Mesothelial cell of epicardium (in vitro differentiated cells): ENCODE data around the gene IRF9. TPM values are rescaled to one million over a fixed set of nuclear protein-coding genes. Genes with fewer than 3 reads are reported as not detected.
A peak's percentile ranks its signal among the peaks of the same experiment; 100 is the strongest.

Experiments used
- DNase-seq, 2 experiments: peaks; one replicate each; pipeline ENCODE4 v3.0.0; 2021; ENCODE audit warnings: low spot score in 2 of 2; ENCODE audit not compliant: unreplicated experiment in 2 of 2
- H3K27ac Mint-ChIP-seq: 2 replicates; pipeline ENCODE4 v1.8.0; 2021; ENCODE audit warnings: mixed read lengths
- H3K27me3 Mint-ChIP-seq: 2 replicates; pipeline ENCODE4 v1.8.0; 2021; ENCODE audit warnings: low read depth, mixed read lengths
- H3K36me3 Mint-ChIP-seq: 2 replicates; pipeline ENCODE4 v1.8.0; 2021; ENCODE audit warnings: mixed read lengths
- H3K4me1 Mint-ChIP-seq: 2 replicates; pipeline ENCODE4 v1.8.0; 2021; ENCODE audit warnings: mixed read lengths
- H3K4me3 Mint-ChIP-seq: 2 replicates; pipeline ENCODE4 v1.8.0; 2021; ENCODE audit warnings: mild to moderate bottlenecking, moderate library complexity, mixed read lengths
- H3K9me3 Mint-ChIP-seq: 2 replicates; pipeline ENCODE4 v1.8.0; 2021; ENCODE audit warnings: mixed read lengths
- total RNA-seq: library from RNA; stranded (reverse); gene quantifications from 3 replicates; pipeline ENCODE4 v1.2.1, GENCODE V29; 2021
- TF ChIP-seq, protein P1 (sequence below): fragments of 200-600 bp; sonication (generic); IDR thresholded peaks from one replicate; pipeline ENCODE4 v1.5.0; 2021; ENCODE audit warnings: antibody characterized with exemption; ENCODE audit not compliant: unreplicated experiment

Gene IRF9
- total RNA-seq, 1 donor from 2014 or later: 274 TPM

DNA sequence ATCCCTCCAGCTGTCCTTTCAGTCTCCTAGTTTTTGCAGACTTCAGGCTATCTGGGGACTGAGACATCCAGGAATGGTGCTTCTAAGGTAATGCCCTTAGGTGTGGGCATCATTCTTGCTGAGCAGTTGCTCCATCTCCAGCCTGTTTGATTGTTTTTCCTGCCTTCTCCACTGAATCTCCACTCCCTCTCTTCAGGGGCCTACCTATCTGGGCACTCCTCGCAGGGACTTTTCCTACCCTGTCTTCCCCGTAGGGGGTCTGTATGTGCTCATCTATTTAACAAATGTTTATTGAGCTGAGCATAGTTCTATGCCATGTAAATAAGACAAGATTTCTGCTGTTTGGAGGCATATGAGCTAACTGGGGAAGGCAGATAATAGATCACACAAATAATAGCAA, 28.1 kb upstream of the IRF9 start:
- H3K27me3 Mint-ChIP-seq: no peaks in the 10 kb centered on the region
- DNase-seq: no peak
- peaks cover 18% of the 10 kb centered on the region for H3K4me1 Mint-ChIP-seq
- H3K27ac Mint-ChIP-seq: no peak overlapping the region
- H3K9me3 Mint-ChIP-seq: no peaks in the 10 kb centered on the region
- TF ChIP-seq, protein P1, sequence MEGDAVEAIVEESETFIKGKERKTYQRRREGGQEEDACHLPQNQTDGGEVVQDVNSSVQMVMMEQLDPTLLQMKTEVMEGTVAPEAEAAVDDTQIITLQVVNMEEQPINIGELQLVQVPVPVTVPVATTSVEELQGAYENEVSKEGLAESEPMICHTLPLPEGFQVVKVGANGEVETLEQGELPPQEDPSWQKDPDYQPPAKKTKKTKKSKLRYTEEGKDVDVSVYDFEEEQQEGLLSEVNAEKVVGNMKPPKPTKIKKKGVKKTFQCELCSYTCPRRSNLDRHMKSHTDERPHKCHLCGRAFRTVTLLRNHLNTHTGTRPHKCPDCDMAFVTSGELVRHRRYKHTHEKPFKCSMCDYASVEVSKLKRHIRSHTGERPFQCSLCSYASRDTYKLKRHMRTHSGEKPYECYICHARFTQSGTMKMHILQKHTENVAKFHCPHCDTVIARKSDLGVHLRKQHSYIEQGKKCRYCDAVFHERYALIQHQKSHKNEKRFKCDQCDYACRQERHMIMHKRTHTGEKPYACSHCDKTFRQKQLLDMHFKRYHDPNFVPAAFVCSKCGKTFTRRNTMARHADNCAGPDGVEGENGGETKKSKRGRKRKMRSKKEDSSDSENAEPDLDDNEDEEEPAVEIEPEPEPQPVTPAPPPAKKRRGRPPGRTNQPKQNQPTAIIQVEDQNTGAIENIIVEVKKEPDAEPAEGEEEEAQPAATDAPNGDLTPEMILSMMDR: no peak
- H3K4me3 Mint-ChIP-seq: no peak overlapping the region
- H3K36me3 Mint-ChIP-seq: peaks cover 2% of the 10 kb centered on the region

- Mint-ChIP-seq H3K36me3 (peaks cover 5% of the 10 kb centered on the region), H3K9me3 (no peaks in the 10 kb centered on the region)
- TF ChIP-seq, protein P1: no peak
Observed at GRCh38 chr14:24133735-24134134, 27.3 kb upstream of the IRF9 start.

GRCh38 chr14:24135584-24135833, 25.6 kb upstream of the IRF9 start:
- Mint-ChIP-seq H3K27me3 (no peaks in the 10 kb centered on the region), H3K27ac (peak overlapping the region; percentile 92), H3K4me1 (peaks cover 32% of the 10 kb centered on the region), H3K4me3 (peak overlapping the region; percentile 83), H3K36me3 (peaks cover 7% of the 10 kb centered on the region), H3K9me3 (no peaks in the 10 kb centered on the region)
- TF ChIP-seq, protein P1: no peak
- DNase-seq: no peak

More at GRCh38 chr14:24133735-24134134, 27.3 kb upstream of the IRF9 start:
- Mint-ChIP-seq H3K4me3 (no peak overlapping the region), H3K27me3 (no peaks in the 10 kb centered on the region), H3K4me1 (peaks cover 21% of the 10 kb centered on the region), H3K27ac (no peak overlapping the region)
- no peak for DNase-seq

- Mint-ChIP-seq H3K36me3 (peaks cover 7% of the 10 kb centered on the region), H3K9me3 (no peaks in the 10 kb centered on the region), H3K27me3 (no peaks in the 10 kb centered on the region), H3K4me3 (peak within 1 kb of the TSS; percentile 83), H3K27ac (peak within 1 kb of the TSS; percentile 92), H3K4me1 (peaks cover 32% of the 10 kb centered on the region)
- peak; percentile 88 to 96 for DNase-seq
- TF ChIP-seq, protein P1: no peak
Observed at GRCh38 chr14:24135834-24136683, 25.0 kb upstream of the IRF9 start, which contains the start of gene PSME1. Gene PSME1, plus strand, starts transcription at chr14:24136194. Its CDS starts 69 bp downstream, at chr14:24136263.

DNA sequence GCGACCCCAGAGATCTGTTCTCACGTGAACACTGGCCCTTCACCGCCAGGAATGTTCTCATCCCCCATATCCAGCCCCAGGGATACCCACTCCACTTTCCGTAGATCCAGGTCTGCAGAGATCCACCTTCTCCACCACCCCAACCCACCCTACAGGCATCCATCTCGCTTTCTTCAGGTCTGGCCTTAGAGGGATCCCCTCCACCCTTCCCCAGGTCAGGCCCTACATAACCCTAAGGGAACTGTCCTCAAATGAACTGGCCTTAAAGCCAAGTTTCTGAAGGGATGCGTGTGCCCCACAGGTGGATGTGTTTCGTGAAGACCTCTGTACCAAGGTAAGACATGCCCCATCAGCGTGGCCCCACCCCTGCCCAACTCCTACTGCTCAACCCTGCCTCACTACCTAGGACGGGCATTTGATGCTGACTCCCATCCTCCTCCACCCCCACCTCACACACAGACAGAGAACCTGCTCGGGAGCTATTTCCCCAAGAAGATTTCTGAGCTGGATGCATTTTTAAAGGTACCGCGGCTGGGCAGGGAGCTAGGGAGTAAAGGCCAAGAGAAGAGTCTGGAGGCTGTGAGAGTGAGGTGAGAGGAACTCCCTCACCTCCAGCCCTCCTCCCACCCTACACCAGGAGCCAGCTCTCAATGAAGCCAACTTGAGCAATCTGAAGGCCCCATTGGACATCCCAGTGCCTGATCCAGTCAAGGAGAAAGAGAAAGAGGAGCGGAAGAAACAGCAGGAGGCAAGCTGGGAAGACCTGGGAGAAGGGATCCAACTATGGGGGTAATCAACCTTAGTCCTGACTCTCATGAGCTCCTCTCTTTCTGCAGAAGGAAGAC, 24.2 kb upstream of the IRF9 start:
- peaks cover 35% of the 10 kb centered on the region for H3K4me1 Mint-ChIP-seq
- H3K9me3 Mint-ChIP-seq: no peaks in the 10 kb centered on the region
- peak overlapping the region; percentile 88 for H3K27ac Mint-ChIP-seq
- DNase-seq: no peak
- no peaks in the 10 kb centered on the region for H3K27me3 Mint-ChIP-seq
- TF ChIP-seq, protein P1: no peak
- H3K4me3 Mint-ChIP-seq: peak overlapping the region; percentile 76
- H3K36me3 Mint-ChIP-seq: peaks cover 7% of the 10 kb centered on the region
